GM23248 (cell line): ENCODE data around the gene FAM20C.
"Not testable (repeated sequence)": the region's sequence is repeated elsewhere in the genome, so short reads cannot be mapped to it uniquely, and the experiment has no call there.

Experiments
- EZH2 ChIP-seq: fragments of 200-600 bp; sonication (generic); IDR thresholded peaks from 2 replicates; pipeline ENCODE4 v1.6.1; 2018; ENCODE audit warnings: antibody characterized with exemption, mild to moderate bottlenecking; ENCODE audit not compliant: insufficient read depth, poor library complexity, severe bottlenecking
- EZH2phosphoT487 ChIP-seq: fragments of 200-600 bp; sonication (generic); IDR thresholded peaks from 2 replicates; pipeline ENCODE4 v1.6.1; 2018; ENCODE audit warnings: antibody characterized with exemption, moderate library complexity, mild to moderate bottlenecking, low read depth; ENCODE audit not compliant: insufficient read depth

- TF ChIP-seq EZH2, EZH2phosphoT487: not testable (repeated sequence)
These were observed 70.4 kb downstream of the FAM20C start for GRCh38 chr7:262631-263311.
